Motor neuron (in vitro differentiated cells): ENCODE results near the gene GOLGA2. TPM values are rescaled to one million over a fixed set of nuclear protein-coding genes. Genes with fewer than 3 reads are reported as not detected.
"Not testable (repeated sequence)": the region's sequence is repeated elsewhere in the genome, so short reads cannot be mapped to it uniquely, and the experiment has no call there.

Experiments used
- ATAC-seq, 8 experiments: fragments of 200-7000 bp; cut with Tn5 transposase; replicated peaks in 6 of 8; 2 replicates each; pipeline ENCODE4 v1.8.0; 2021; ENCODE audit warnings: mild to moderate bottlenecking in 8 of 8, moderate library complexity in 8 of 8
- H3K27ac ChIP-seq, 2 donors: fragments of 250-450 bp; sonication (Bioruptor Pico); 2 replicates each; pipeline ENCODE4 v1.9.0; 2021; ENCODE audit warnings: antibody characterized with exemption in 2 of 2, mild to moderate bottlenecking in 2 of 2, moderate library complexity in 1 of 2
- H3K4me1 ChIP-seq, 2 donors: fragments of 250-450 bp; sonication (Bioruptor Pico); replicated peaks in 1 of 2; 2 replicates each; pipeline ENCODE4 v1.6.1; 2021; ENCODE audit warnings: antibody characterized with exemption in 2 of 2, mild to moderate bottlenecking in 2 of 2, moderate library complexity in 1 of 2
- H3K4me3 ChIP-seq, 5 donors: fragments of 250-450 bp; sonication (Bioruptor Pico); 2 replicates each; pipeline ENCODE4 v1.9.0; 2021; ENCODE audit warnings: antibody characterized with exemption in 5 of 5, mild to moderate bottlenecking in 5 of 5, moderate library complexity in 4 of 5
- WGBS, 10 experiments: fragments of 450-650 bp; shearing (Covaris generic); methylation state at CpG; one replicate each; pipeline ENCODE4 v1.0.0; 2022; 5-methylcytosine and 5-hydroxymethylcytosine counted together
- in situ Hi-C, 9 experiments: fragments of 400-800 bp; cut with MboI; loops; one replicate each; pipeline ENCODE4 v1.15.0; 2021; ENCODE audit warnings: low sequenced_read_pairs in 9 of 9, low pct_unique_long_range_greater_than_20kb in 2 of 9; ENCODE audit not compliant: unreplicated experiment in 9 of 9
- total RNA-seq, 8 experiments: library from RNA; unstranded; fragments of 300-600 nt; gene quantifications; 2 replicates each; pipeline versions ENCODE4 v1.2.3 to v1.2.4, GENCODE V29; 2022

GOLGA2 gene
- total RNA-seq, 8 experiments from 2014 or later: 41.0 to 109 (median 91.7) TPM

GRCh38 chr9:128285033-128285784 lies 9.4 kb upstream of the GOLGA2 start:
- no peak overlapping the region for H3K4me3 ChIP-seq
- no peak for ATAC-seq
- H3K27ac ChIP-seq: no peak overlapping the region
- no peaks in the 10 kb centered on the region for H3K4me1 ChIP-seq
- in situ Hi-C loops: loop anchor here in 1 of 9 experiments (25.0 kb wide), 1 partner anchor 127 kb away; the partner anchor contains the start of gene CERCAM
- WGBS, 10 experiments: 60 to 100% (median 97%) methylated on average over 1 to 11 of the region's 12 CpGs

- peaks cover 0 to 2% of the 10 kb centered on the region in 2 donors for H3K4me1 ChIP-seq
- H3K27ac ChIP-seq: no peak overlapping the region
- in situ Hi-C loops: loop anchor here in 1 of 9 experiments (25.0 kb wide), 1 partner anchor 130 kb away; the partner anchor contains the start of gene CERCAM
- no peak overlapping the region for H3K4me3 ChIP-seq
- WGBS, 10 experiments: 20 to 100% (median 84%) methylated on average over 1 to 4 of the region's 6 CpGs; no CpG with 5 or more reads in 2 of the 10 experiments
- ATAC-seq: no peak
Measured at GRCh38 chr9:128282500-128282899, 6.7 kb upstream of the GOLGA2 start.

- Histone ChIP-seq H3K4me1 (peaks cover 5 to 9% of the 10 kb centered on the region in 2 donors), H3K27ac (no peak overlapping the region), H3K4me3 (no peak overlapping the region)
- no peak for ATAC-seq
- in situ Hi-C loops: loop anchor here in 1 of 9 experiments (25.0 kb wide), 1 partner anchor 132 kb away; the partner anchor contains the start of gene CERCAM
- WGBS, 10 experiments: 88 to 100% (median 100%) methylated on average over 1 to 3 of the region's 5 CpGs; no CpG with 5 or more reads in 3 of the 10 experiments
Measured at GRCh38 chr9:128280084-128280622, 4.3 kb upstream of the GOLGA2 start.

GRCh38 chr9:128279088-128280073 lies 3.6 kb upstream of the GOLGA2 start:
- peaks cover 10 to 15% of the 10 kb centered on the region in 2 donors for H3K4me1 ChIP-seq
- 83 to 100% (median 87%) methylated on average over 1 to 16 of the region's 22 CpGs; no CpG with 5 or more reads in 3 of the 10 experiments for WGBS, 10 experiments
- not testable (repeated sequence) for H3K4me3 ChIP-seq, H3K27ac ChIP-seq, ATAC-seq
- in situ Hi-C loops: loop anchor here in 1 of 9 experiments (25.0 kb wide), 1 partner anchor 133 kb away; the partner anchor contains the start of gene CERCAM

GRCh38 chr9:128276574-128277270 lies 915 bp upstream of the GOLGA2 start:
- H3K27ac ChIP-seq: peak overlapping the region; percentile 5 to 64
- in situ Hi-C loops: loop anchor here in 1 of 9 experiments (25.0 kb wide), 1 partner anchor 136 kb away; the partner anchor contains the start of gene CERCAM
- peaks cover 12 to 20% of the 10 kb centered on the region in 2 donors for H3K4me1 ChIP-seq
- 0 to 27% (median 10%) methylated on average over 1 to 8 of the region's 23 CpGs; no CpG with 5 or more reads in 1 of the 10 experiments for WGBS, 10 experiments
- peak; percentile 21 to 39 (median 30) for ATAC-seq
- peak overlapping the region; percentile 75 to 95 (median 86) for H3K4me3 ChIP-seq

GRCh38 chr9:128276008-128276573 lies 284 bp upstream of the GOLGA2 start, which contains the start of gene SWI5:
TSS of gene SWI5 (plus strand) at chr9:128276276.
- WGBS, 10 experiments: 0% methylated on average over 1 to 8 of the region's 38 CpGs; no CpG with 5 or more reads in 7 of the 10 experiments
- Histone ChIP-seq H3K27ac (peak within 1 kb of the TSS; percentile 89 to 96), H3K4me3 (peak within 1 kb of the TSS; percentile 75 to 95 (median 86)), H3K4me1 (peaks cover 12 to 20% of the 10 kb centered on the region in 2 donors)
- in situ Hi-C loops: loop anchor here in 1 of 9 experiments (25.0 kb wide), 1 partner anchor 136 kb away; the partner anchor contains the start of gene CERCAM
- ATAC-seq: peak; percentile 83 to 95 (median 92)

GRCh38 chr9:128274245-128274644 lies 1.6 kb downstream of the GOLGA2 start:
- ATAC-seq: no peak
- Histone ChIP-seq H3K4me1 (peaks cover 12 to 20% of the 10 kb centered on the region in 2 donors), H3K4me3 (peak overlapping the region in 3 of 5 donors; percentile 75 to 95 (median 86)), H3K27ac (no peak overlapping the region)
- in situ Hi-C loops: no loop called here
- 0 to 89% (median 40%) methylated on average over 1 to 6 of the region's 8 CpGs; no CpG with 5 or more reads in 2 of the 10 experiments for WGBS, 10 experiments

- Histone ChIP-seq H3K4me1 (peaks cover 8 to 11% of the 10 kb centered on the region in 2 donors), H3K4me3 (no peak overlapping the region), H3K27ac (no peak overlapping the region)
- 21 to 88% (median 58%) methylated on average over 1 to 3 of the region's 5 CpGs; no CpG with 5 or more reads in 3 of the 10 experiments for WGBS, 10 experiments
- ATAC-seq: no peak
- in situ Hi-C loops: no loop called here
Measured at GRCh38 chr9:128271512-128271911, 4.3 kb downstream of the GOLGA2 start.

- in situ Hi-C loops: no loop called here
- Histone ChIP-seq H3K4me1 (peaks cover 8 to 11% of the 10 kb centered on the region in 2 donors), H3K27ac (no peak overlapping the region), H3K4me3 (no peak overlapping the region)
- ATAC-seq: no peak
- WGBS, 10 experiments: 67 to 100% (median 80%) methylated on average over 1 to 2 of the region's 3 CpGs; no CpG with 5 or more reads in 6 of the 10 experiments
Measured at GRCh38 chr9:128271112-128271511, 4.7 kb downstream of the GOLGA2 start.

- peak in 1 of 8 experiments; percentile 5 for ATAC-seq
- in situ Hi-C loops: no loop called here
- Histone ChIP-seq H3K4me3 (no peak overlapping the region), H3K4me1 (no peaks in the 10 kb centered on the region), H3K27ac (no peak overlapping the region)
- 69 to 100% (median 89%) methylated on average over 1 to 6 of the region's 15 CpGs; no CpG with 5 or more reads in 2 of the 10 experiments for WGBS, 10 experiments
Measured at GRCh38 chr9:128266868-128267590, 8.8 kb downstream of the GOLGA2 start.

- 70 to 100% (median 90%) methylated on average over 2 to 10 of the region's 10 CpGs; no CpG with 5 or more reads in 4 of the 10 experiments for WGBS, 10 experiments
- no peak overlapping the region for H3K27ac ChIP-seq
- no peaks in the 10 kb centered on the region for H3K4me1 ChIP-seq
- H3K4me3 ChIP-seq: no peak overlapping the region
- no peak for ATAC-seq
- in situ Hi-C loops: no loop called here
Measured at GRCh38 chr9:128265348-128265847, 10.4 kb downstream of the GOLGA2 start.
